CD4-positive, alpha-beta T cell treated with Interleukin-15 for 1 hour (primary cell): Measurements from ENCODE around the gene ENPP1.
A peak's percentile ranks its signal among the peaks of the same experiment; 100 is the strongest.

Experiments
- DNase-seq: peaks from one replicate; pipeline ENCODE4 v3.0.0-alpha.2; 2020

Gene ENPP1

DNA sequence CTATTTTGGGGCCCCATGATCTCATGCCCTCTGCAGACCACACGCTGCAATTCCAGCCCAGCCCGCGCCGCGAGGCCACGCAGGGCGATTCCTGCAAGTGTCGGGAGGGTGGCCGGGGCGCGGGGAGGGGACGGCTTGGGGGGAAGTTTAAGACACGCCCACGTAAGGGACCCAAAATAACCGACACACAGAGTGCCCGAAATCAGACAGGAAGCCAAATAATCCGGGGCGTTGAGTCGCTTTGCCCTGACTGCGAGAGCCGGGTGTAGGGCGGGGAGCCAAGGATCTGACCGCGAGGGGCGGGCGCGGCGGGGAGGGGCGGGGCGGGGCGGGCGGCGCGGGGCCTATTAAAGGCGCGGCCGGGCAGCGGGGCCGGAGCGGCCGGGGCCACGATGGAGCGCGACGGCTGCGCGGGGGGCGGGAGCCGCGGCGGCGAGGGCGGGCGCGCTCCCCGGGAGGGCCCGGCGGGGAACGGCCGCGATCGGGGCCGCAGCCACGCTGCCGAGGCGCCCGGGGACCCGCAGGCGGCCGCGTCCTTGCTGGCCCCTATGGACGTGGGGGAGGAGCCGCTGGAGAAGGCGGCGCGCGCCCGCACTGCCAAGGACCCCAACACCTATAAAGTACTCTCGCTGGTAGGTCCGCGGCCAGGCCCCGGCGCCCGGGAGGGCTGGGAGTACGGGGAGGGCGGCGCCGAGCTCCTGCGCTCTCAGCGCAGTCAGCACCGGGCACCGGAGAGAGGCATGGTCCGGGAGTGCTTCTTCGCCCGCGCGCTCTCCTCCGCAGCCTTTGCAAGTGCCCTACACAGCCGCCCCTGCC is at the start of gene ENPP1:
Gene ENPP1 (plus strand): TSS at position 377 of the 816 bp plus-strand sequence. CDS start 16 bp downstream, at position 393.
- peak; percentile 44 for DNase-seq

DNA sequence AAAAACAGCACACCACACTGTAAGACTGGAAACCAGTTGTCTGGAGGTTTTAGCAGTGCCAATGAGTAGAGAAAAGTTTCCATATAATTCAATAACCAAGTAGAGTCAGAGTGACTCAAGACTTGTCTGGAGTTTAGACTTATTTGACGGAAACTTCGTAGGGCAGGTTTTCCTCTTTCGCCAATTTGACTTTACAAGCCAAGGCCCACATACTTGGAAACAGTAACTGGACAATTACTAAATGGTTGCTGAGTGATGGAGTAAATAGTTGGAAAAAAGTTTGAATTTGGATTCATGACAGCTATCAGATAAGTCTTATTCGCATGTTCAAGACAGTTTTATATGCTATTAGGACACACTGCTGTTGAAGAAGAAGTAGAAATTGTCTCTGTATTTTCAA is 48.9 kb upstream of the ENPP1 start:
- no peak for DNase-seq

GRCh38 chr6:131761060-131761761 is 46.6 kb upstream of the ENPP1 start:
- DNase-seq = no peak

- no peak for DNase-seq
Measured at GRCh38 chr6:131761762-131762067, 46.1 kb upstream of the ENPP1 start.

- no peak for DNase-seq
Measured at GRCh38 chr6:131762984-131763383, 44.8 kb upstream of the ENPP1 start.

DNA sequence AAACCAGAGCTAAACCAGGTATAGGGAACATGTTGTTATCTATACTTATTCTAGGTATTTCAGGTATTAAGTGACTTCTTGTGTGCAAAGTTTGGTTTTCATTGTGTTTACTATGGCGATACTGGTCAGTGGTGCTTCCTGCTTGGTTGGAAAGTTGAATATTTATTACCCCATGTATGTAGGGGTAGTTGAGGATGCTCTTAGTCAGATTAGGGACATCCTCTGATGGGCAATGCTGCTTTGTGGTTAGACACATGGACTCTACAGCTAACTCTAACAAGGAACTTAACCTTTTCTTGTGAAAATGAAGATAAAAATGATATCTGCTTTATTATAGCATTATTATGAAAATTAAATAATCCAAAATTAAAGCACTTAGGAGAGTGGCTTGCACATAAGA is 44.1 kb upstream of the ENPP1 start:
- DNase-seq = no peak

DNA sequence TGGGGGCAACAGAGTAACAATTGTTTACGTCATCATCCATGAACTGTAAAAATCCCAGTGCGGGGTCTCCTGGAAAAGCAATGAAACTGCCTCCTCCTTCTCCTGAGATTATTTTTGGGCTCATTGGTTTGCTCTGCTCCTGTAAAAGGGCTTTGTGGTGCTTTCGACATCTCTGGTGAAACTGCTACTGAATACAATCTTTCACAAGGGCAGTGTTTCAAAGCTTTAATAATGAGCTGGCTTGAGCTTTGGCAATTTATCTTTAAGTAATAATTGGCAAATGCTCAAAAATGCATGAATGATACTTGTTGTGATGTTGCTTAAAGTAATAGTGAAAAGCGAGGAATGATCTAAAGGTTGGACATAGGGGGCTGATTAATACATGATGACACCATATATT is 43.5 kb upstream of the ENPP1 start:
- no peak for DNase-seq

DNA sequence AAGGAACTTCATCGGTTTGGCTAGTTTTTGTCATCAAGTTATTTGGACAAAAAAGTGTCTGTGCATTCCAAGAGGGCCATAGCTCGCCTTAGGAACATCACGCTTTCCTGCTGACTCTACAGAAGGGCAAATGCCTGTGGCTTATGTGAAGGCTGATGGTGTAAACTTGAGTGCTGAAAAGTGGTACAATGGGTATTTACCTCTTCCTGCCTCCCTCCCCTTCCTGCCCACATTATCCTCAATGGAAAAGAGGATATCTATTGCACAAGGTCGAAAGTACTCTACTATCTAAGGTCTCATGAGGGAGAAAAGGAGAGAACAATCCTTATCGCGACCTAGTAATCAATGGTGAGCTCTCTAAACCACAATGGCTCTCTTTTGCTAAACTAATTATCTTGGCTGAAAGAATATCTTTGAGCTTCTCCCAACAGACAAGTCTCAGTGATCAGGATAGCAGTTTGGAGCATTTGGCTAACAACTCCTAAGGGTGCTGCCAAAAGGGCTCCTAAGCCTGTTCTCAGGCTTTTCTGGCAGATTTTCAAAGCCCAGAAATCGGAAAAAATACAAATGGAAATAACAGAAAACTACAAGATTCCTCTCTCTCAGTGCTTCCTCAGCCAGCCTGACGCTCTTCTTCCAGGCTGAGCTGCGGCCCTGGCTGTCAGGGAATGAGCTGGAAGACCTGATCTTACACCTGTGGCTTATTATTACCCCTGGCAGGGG is 42.6 kb upstream of the ENPP1 start:
- DNase-seq = no peak

DNA sequence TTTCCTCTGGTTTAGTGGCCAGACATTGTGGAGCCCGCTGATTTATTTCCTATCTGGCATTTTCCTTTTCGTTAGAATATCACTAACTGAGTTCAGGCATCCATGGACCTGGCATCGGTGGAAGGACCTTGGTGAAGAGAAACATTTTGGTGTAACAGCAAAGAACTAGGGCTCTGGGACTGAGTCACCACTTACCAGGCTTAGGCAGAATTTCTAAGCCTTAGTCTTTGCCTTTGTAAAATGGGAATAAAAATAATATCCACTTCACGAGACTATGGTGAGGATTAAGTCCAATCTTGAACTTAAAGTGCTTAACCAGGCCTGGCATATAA is 42.0 kb upstream of the ENPP1 start:
- DNase-seq = no peak

DNA sequence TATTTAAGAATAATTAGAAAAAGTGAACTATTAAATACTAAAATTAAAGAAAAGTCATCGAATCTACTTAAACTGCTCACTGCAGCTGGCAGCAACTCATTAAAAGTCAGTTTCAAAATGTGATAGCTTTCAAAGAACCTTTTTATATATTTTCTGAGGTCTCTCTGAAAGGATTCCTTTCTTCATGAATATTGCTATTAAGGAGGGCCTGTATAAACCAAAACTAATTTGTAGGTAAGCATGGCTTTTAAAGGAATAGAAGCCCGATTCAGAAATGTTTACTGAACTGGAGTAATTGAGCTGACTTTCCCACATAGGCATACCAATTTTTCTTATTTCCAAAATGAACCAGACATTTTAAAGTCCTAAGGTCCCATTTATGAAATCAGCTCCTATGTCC is 41.2 kb upstream of the ENPP1 start:
- no peak for DNase-seq

GRCh38 chr6:131768964-131769363 is 38.9 kb upstream of the ENPP1 start:
- no peak for DNase-seq

GRCh38 chr6:131769385-131770141 is 38.3 kb upstream of the ENPP1 start:
- no peak for DNase-seq

GRCh38 chr6:131770776-131771175 is 37.0 kb upstream of the ENPP1 start:
- no peak for DNase-seq

- no peak for DNase-seq
Measured at GRCh38 chr6:131773284-131773950, 34.4 kb upstream of the ENPP1 start.

- DNase-seq = no peak
Measured at GRCh38 chr6:131775886-131776285, 31.9 kb upstream of the ENPP1 start.

GRCh38 chr6:131776985-131777384 is 30.8 kb upstream of the ENPP1 start:
- no peak for DNase-seq

DNA sequence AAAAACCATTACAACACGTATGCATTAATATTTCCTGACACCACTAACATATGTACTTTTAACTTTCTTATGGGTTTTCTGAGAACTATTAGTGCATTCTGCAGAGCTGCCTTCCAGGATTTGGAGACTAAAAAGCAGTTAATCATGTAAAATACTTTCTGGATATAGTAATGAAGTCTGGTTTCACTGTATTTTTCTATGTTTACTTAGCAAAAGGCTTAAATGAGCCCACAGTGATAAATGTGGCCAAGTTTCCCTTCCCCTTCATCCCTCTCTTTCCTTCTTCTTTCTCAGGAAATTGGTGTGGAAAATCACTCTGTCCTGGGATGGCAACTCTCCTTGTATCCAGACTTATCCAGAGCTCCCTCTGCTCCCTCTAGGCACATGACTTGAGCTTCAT is 29.7 kb upstream of the ENPP1 start:
- no peak for DNase-seq

GRCh38 chr6:131779304-131779703 is 28.5 kb upstream of the ENPP1 start:
- DNase-seq = no peak

GRCh38 chr6:131780600-131780999 is 27.2 kb upstream of the ENPP1 start:
- DNase-seq = no peak

DNA sequence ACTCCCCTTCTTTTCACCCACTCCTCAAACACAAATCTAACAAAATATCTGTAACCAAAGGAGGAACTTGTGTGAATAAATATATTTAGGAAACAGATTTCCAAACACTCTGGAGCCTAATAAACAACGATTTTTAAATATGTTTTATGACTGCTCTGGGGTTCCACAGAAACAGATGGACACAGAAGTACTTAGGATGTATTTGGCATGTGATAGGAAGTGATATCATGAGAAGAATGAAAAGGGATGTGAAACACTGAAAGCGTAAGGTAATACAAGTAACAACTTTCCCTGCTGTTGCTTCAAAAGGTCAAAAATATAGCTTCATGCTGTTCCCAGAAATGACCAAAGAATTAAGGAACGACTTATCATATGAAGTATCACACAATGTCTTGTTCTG is 26.1 kb upstream of the ENPP1 start:
- no peak for DNase-seq

DNA sequence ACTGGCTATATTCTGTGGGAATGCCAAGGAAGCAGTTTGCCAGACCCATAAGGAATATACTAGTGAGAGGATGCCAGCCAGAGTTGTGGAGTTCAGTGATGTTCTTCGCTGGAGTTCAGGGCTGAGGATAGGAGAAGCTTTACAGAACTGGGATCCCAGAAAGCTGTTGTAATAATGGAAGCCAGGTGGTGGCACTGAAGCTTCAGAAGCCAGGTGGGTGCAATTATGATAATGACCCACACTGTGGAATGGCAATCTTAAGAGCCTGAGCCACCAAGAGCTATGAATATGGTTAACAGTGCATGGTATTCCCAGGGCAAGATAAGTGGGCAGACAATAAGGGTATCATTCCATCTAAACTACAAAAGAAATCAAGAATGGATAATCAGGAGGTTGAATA is 25.1 kb upstream of the ENPP1 start:
- DNase-seq = no peak

DNA sequence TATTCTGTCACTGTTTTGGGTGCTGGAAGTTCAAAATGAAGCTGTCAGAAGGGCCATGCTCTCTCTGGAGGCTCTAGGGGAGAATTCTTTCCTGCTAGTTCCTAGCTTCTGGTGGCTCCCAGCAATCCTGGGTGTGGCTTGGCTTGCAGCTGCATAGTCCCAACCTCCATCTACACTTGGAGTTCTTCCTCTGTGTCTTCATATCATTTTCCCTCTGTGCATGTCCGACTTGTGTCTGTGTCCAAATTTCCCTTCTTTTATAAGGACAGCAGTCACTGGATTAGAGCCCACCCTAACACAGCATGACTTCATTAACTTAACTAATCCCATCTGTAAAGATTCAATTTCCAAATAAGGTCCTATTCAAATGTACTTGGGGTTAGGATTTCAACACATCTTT is 23.3 kb upstream of the ENPP1 start:
- DNase-seq = no peak

GRCh38 chr6:131787079-131787478 is 20.7 kb upstream of the ENPP1 start:
- no peak for DNase-seq
